Skeletal muscle tissue (tissue), 4 donors: Measurements from ENCODE around the gene RGS7. TPM values are rescaled to one million over a fixed set of nuclear protein-coding genes. Genes with fewer than 3 reads are reported as not detected.
"Not testable (repeated sequence)": the region's sequence is repeated elsewhere in the genome, so short reads cannot be mapped to it uniquely, and the experiment has no call there.

Experiments
- H3K27ac ChIP-seq: one replicate; pipeline ENCODE4 v1.7.0; 2013; ENCODE audit warnings: mild to moderate bottlenecking, low read depth, low read length, inconsistent platforms
- H3K27me3 ChIP-seq, 3 donors: one replicate each; pipeline ENCODE4 v1.7.0; 2013; ENCODE audit warnings: low read length in 3 of 3; ENCODE audit not compliant: control insufficient read depth in 3 of 3, insufficient read depth in 3 of 3
- H3K36me3 ChIP-seq, 3 donors: one replicate each; pipeline ENCODE4 v1.7.0; 2013; ENCODE audit warnings: low read length in 3 of 3; ENCODE audit not compliant: control insufficient read depth in 3 of 3, insufficient read depth in 3 of 3
- H3K4me1 ChIP-seq, 3 donors: one replicate each; pipeline ENCODE4 v1.7.0; 2013; ENCODE audit warnings: low read length in 3 of 3, mild to moderate bottlenecking in 3 of 3; ENCODE audit not compliant: control insufficient read depth in 3 of 3, insufficient read depth in 3 of 3
- H3K4me3 ChIP-seq, 3 donors: one replicate each; pipeline ENCODE4 v1.7.0; 2013; ENCODE audit warnings: low read length in 3 of 3
- H3K9ac ChIP-seq, 3 donors: one replicate each; pipeline ENCODE4 v1.7.0; 2013; ENCODE audit warnings: low read length in 3 of 3, mild to moderate bottlenecking in 3 of 3, moderate library complexity in 2 of 3, low read depth in 1 of 3
- H3K9me3 ChIP-seq, 3 donors: one replicate each; pipeline ENCODE4 v1.7.0; 2013; ENCODE audit warnings: low read length in 3 of 3; ENCODE audit not compliant: control insufficient read depth in 3 of 3
- total RNA-seq: library from RNA; depleted of rRNA; stranded (reverse); fragments of >200 nt; gene quantifications from one replicate; pipeline ENCODE4 v1.2.3, GENCODE V29; 2014
- donor health status: Osteomylitis.

Gene RGS7
- total RNA-seq, 1 donor from 2014 or later, result not detected

GRCh38 chr1:241202401-241202800 lies 154.6 kb downstream of the RGS7 start:
- Histone ChIP-seq H3K27me3 (no peaks in the 10 kb centered on the region), H3K9ac (no peak overlapping the region), H3K4me3 (no peak overlapping the region), H3K27ac (no peak overlapping the region), H3K9me3 (no peaks in the 10 kb centered on the region), H3K4me1 (no peaks in the 10 kb centered on the region), H3K36me3 (no peaks in the 10 kb centered on the region)

DNA sequence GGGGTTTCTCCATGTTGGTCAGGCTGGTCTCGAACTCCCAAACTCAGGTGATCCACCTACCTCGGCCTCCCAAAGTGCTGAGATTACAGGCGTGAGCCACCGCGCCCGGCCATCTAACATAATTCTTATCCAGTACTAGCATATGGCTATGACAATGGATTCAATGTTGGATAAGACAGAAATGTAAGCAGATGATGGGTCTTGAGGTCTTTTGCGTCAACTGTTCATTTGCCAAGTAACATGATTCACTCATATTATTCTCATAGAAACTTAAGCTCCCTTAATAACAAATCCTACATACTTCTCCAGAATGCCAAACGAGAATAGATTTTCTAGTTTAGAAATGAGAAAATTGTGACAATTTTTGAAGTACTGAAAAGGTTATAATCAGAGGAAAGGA lies 170.3 kb downstream of the RGS7 start:
- H3K27ac ChIP-seq, result no peak overlapping the region
- no peaks in the 10 kb centered on the region for H3K27me3 ChIP-seq
- no peaks in the 10 kb centered on the region for H3K36me3 ChIP-seq
- no peak overlapping the region for H3K4me3 ChIP-seq
- no peaks in the 10 kb centered on the region for H3K4me1 ChIP-seq
- no peaks in the 10 kb centered on the region for H3K9me3 ChIP-seq
- H3K9ac ChIP-seq, result no peak overlapping the region

GRCh38 chr1:241181971-241182370 lies 175.0 kb downstream of the RGS7 start:
- H3K9ac ChIP-seq, result no peak overlapping the region
- H3K27me3 ChIP-seq, result no peaks in the 10 kb centered on the region
- H3K4me3 ChIP-seq, result no peak overlapping the region
- no peaks in the 10 kb centered on the region for H3K9me3 ChIP-seq
- no peaks in the 10 kb centered on the region for H3K36me3 ChIP-seq
- no peak overlapping the region for H3K27ac ChIP-seq
- no peaks in the 10 kb centered on the region for H3K4me1 ChIP-seq

GRCh38 chr1:241181471-241181870 lies 175.5 kb downstream of the RGS7 start:
- no peak overlapping the region for H3K9ac ChIP-seq
- H3K27me3 ChIP-seq, result no peaks in the 10 kb centered on the region
- no peaks in the 10 kb centered on the region for H3K9me3 ChIP-seq
- no peaks in the 10 kb centered on the region for H3K36me3 ChIP-seq
- no peak overlapping the region for H3K4me3 ChIP-seq
- no peak overlapping the region for H3K27ac ChIP-seq
- no peaks in the 10 kb centered on the region for H3K4me1 ChIP-seq

- no peaks in the 10 kb centered on the region for H3K36me3 ChIP-seq
- no peak overlapping the region for H3K27ac ChIP-seq
- H3K4me1 ChIP-seq, result no peaks in the 10 kb centered on the region
- no peak overlapping the region for H3K4me3 ChIP-seq
- H3K9me3 ChIP-seq, result no peaks in the 10 kb centered on the region
- no peaks in the 10 kb centered on the region for H3K27me3 ChIP-seq
- no peak overlapping the region for H3K9ac ChIP-seq
Observed at GRCh38 chr1:241180569-241180968, 176.4 kb downstream of the RGS7 start.

DNA sequence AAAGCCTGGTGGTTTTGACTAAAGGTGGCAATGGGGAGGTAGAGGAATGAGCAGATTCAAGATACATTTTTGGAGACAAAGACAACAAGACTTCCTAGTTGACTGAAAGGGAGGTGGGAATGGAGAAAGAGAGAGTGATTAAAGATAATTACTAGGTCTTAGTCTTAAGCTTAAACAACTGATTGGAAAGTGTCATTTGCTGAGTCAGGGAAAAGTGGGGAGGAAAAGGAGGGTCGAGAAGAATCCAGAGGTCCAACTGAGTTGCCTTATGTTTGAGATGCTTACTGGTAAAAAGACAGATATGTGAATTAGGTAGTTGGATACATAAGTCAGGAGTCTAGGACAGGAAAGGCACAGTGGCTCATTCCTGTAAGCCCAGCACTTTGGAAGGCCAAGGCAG lies 179.3 kb downstream of the RGS7 start:
- Histone ChIP-seq H3K27me3 (no peaks in the 10 kb centered on the region), H3K9ac (no peak overlapping the region), H3K27ac (no peak overlapping the region), H3K36me3 (no peaks in the 10 kb centered on the region), H3K9me3 (no peaks in the 10 kb centered on the region), H3K4me3 (no peak overlapping the region), H3K4me1 (no peaks in the 10 kb centered on the region)

DNA sequence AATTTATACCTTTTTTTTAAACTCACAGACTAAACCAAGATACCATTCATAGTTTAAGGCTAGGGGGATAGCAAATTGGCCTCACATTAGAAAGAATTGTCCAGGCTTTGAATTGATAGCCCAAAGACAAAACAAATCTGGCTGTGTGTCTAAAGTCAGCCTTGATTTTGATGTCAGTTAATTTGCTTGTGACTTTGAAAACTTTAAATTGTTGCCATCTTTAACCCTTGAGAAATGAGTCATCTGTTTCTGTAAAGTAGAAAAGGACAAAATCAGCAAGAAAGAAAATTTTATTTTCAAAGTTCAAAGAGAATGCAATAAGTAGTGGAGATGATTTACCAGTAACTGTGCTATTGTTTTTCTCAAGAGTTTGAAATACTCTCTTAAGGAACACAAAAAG lies 184.5 kb downstream of the RGS7 start:
- Histone ChIP-seq H3K36me3 (no peaks in the 10 kb centered on the region), H3K27ac (no peak overlapping the region), H3K9ac (no peak overlapping the region), H3K4me3 (no peak overlapping the region), H3K27me3 (no peaks in the 10 kb centered on the region), H3K9me3 (no peaks in the 10 kb centered on the region), H3K4me1 (no peaks in the 10 kb centered on the region)

- no peaks in the 10 kb centered on the region for H3K36me3 ChIP-seq
- no peaks in the 10 kb centered on the region for H3K27me3 ChIP-seq
- no peaks in the 10 kb centered on the region for H3K4me1 ChIP-seq
- H3K27ac ChIP-seq, result no peak overlapping the region
- no peak overlapping the region for H3K4me3 ChIP-seq
- no peak overlapping the region for H3K9ac ChIP-seq
- peaks cover 0 to 3% (median 0%) of the 10 kb centered on the region in 3 donors for H3K9me3 ChIP-seq
Observed at GRCh38 chr1:241171991-241172390, 185.0 kb downstream of the RGS7 start.

- no peaks in the 10 kb centered on the region for H3K4me1 ChIP-seq
- peaks cover 0 to 4% (median 0%) of the 10 kb centered on the region in 3 donors for H3K9me3 ChIP-seq
- no peaks in the 10 kb centered on the region for H3K36me3 ChIP-seq
- no peak overlapping the region for H3K4me3 ChIP-seq
- no peaks in the 10 kb centered on the region for H3K27me3 ChIP-seq
- H3K9ac ChIP-seq, result no peak overlapping the region
- no peak overlapping the region for H3K27ac ChIP-seq
Observed at GRCh38 chr1:241167121-241167630, 189.8 kb downstream of the RGS7 start.

- no peaks in the 10 kb centered on the region for H3K4me1 ChIP-seq
- no peak overlapping the region for H3K27ac ChIP-seq
- no peaks in the 10 kb centered on the region for H3K27me3 ChIP-seq
- no peak overlapping the region for H3K9ac ChIP-seq
- no peak overlapping the region for H3K4me3 ChIP-seq
- H3K9me3 ChIP-seq, result peaks cover 0 to 4% (median 0%) of the 10 kb centered on the region in 3 donors
- H3K36me3 ChIP-seq, result no peaks in the 10 kb centered on the region
Observed at GRCh38 chr1:241166625-241167024, 190.4 kb downstream of the RGS7 start.

DNA sequence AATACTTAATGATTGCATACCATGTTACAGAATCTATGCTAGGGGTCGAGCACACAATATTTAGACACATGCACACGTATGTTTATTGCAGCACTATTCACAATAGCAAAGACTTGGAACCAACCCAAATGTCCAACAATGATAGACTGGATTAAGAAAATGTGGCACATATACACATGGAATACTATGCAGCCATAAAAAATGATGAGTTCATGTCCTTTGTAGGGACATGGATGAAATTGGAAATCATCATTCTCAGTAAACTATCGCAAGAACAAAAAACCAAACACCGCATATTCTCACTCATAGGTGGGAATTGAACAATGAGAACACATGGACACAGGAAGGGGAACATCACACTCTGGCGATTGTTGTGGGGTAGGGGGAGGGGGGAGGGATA lies 191.7 kb downstream of the RGS7 start:
- not testable (repeated sequence) for H3K9me3 ChIP-seq, H3K27ac ChIP-seq, H3K4me3 ChIP-seq, H3K36me3 ChIP-seq, H3K9ac ChIP-seq, H3K4me1 ChIP-seq, H3K27me3 ChIP-seq
